ENCODE results near the gene CDC42BPB. TPM values are rescaled to one million over a fixed set of nuclear protein-coding genes. Genes with fewer than 3 reads are reported as not detected.

CDC42BPB gene
- total and polyA plus RNA-seq, 2 of the 4 experiments (the other 2 are of a cell fraction) = 49.1 to 81.4 TPM

GRCh38 chr14:102954081-102954789, 103.1 kb downstream of the CDC42BPB start:
- dilution Hi-C loops (cut with HindIII; ENCODE audit: low sequenced_read_pairs, unreplicated experiment) = no loop called here
- peaks cover 8% of the 10 kb centered on the region for H3K4me1 ChIP-seq (ENCODE audit: control insufficient read depth, insufficient read depth, low read length)
- intact Hi-C loops (cut with micrococcal nuclease) = no loop called here
- no peak overlapping the region for H4K91ac ChIP-seq (ENCODE audit: insufficient read depth, low read depth, low read length)
- no peak overlapping the region for H3K4me3 ChIP-seq (ENCODE audit: insufficient read depth, low read depth, low read length)
- no peak overlapping the region for H3K4ac ChIP-seq (ENCODE audit: low read depth, low read length)
- 91% methylated on average over 8 of the region's 18 CpGs; no CpG with 5 or more reads in 1 of the 2 experiments for WGBS, 2 experiments (ENCODE audit: extremely low coverage in 2 of 2, insufficient read length in 1 of 2)
- H3K4me2 ChIP-seq (ENCODE audit: low read depth, low read length) = no peak overlapping the region
- no peak overlapping the region for H3K9ac ChIP-seq (ENCODE audit: low read depth, low read length)
- H3K27me3 ChIP-seq (ENCODE audit: control insufficient read depth, insufficient read depth, low read length) = no peaks in the 10 kb centered on the region
- H2AK9ac ChIP-seq (replicated peaks; ENCODE audit: low read depth, low read length, poor library complexity) = no peak overlapping the region
- no peak overlapping the region for H2BK15ac ChIP-seq (ENCODE audit: low read depth, low read length)
- ChIA-PET CTCF (no interaction called here), POLR2A (ENCODE audit: unreplicated experiment) (no interaction called here)
- DNase-seq = no peak
- no peak for TF ChIP-seq ELK1 (IDR thresholded peaks at IDR 0.05; ENCODE audit: borderline replicate concordance, low read depth, low read length)
- TF ChIP-seq CHD1 (IDR thresholded peaks at IDR 0.05; ENCODE audit: low read depth, low read length) = no peak
- no peak for TF ChIP-seq NFE2L2 (IDR thresholded peaks at IDR 0.05; ENCODE audit: low read depth, low read length)
- TF ChIP-seq RCOR1 (IDR thresholded peaks at IDR 0.05; ENCODE audit: insufficient replicate concordance, low read length) = no peak
- no peak for TF ChIP-seq RAD21 (IDR thresholded peaks at IDR 0.05; ENCODE audit: low read length)
- no peak for TF ChIP-seq CTCF (conservative IDR thresholded peaks at IDR 0.05; ENCODE audit: low read depth, low read length)
- no peak for TF ChIP-seq MXI1 (IDR thresholded peaks at IDR 0.05; ENCODE audit: borderline replicate concordance, low read depth, low read length)
- no peak for TF ChIP-seq POLR2A (IDR thresholded peaks at IDR 0.05; ENCODE audit: low read depth, low read length)
- TF ChIP-seq MAZ (IDR thresholded peaks at IDR 0.05; ENCODE audit: borderline replicate concordance, low read depth, low read length) = no peak
- no peak for TF ChIP-seq CEBPB (IDR thresholded peaks at IDR 0.05; ENCODE audit: low read depth, low read length)
- TF ChIP-seq MAFK (IDR thresholded peaks at IDR 0.05; ENCODE audit: low read depth, low read length) = no peak
- TF ChIP-seq FOS (IDR thresholded peaks at IDR 0.05; ENCODE audit: low read depth, low read length) = no peak
- TF ChIP-seq BHLHE40 (IDR thresholded peaks at IDR 0.05; ENCODE audit: low read depth, low read length) = no peak
- no peak for TF ChIP-seq SMC3 (IDR thresholded peaks at IDR 0.05; ENCODE audit: low read depth, low read length)
- H3K9me3 ChIP-seq (ENCODE audit: control insufficient read depth, insufficient read depth, low read length) = no peaks in the 10 kb centered on the region
- H2BK20ac ChIP-seq (ENCODE audit: low read depth, low read length) = no peak overlapping the region
- in situ Hi-C loops (cut with MboI; ENCODE audit: low sequenced_read_pairs) = no loop called here
- no peak overlapping the region for H2AK5ac ChIP-seq (ENCODE audit: low read depth, low read length)
- H4K8ac ChIP-seq (ENCODE audit: low read depth in 2 of 2, low read length in 2 of 2) = no peak overlapping the region
- H3K56ac ChIP-seq (ENCODE audit: extremely low read depth, insufficient read depth, low read length) = no peak overlapping the region
- no peak overlapping the region for H2AFZ ChIP-seq (replicated peaks; ENCODE audit: low read length, poor library complexity)
- peaks cover 4 to 19% of the 10 kb centered on the region in 2 experiments; a peak in 3 of 4 replicates for H3K79me1 ChIP-seq (ENCODE audit: low read depth in 1 of 2, low read length in 2 of 2)
- no peak overlapping the region for H2BK5ac ChIP-seq (ENCODE audit: low read depth, low read length, poor library complexity, severe bottlenecking)
- no peak overlapping the region for H3K14ac ChIP-seq (replicated peaks; ENCODE audit: low read depth, low read length)
- H4K20me1 ChIP-seq (ENCODE audit: insufficient read depth, low read length) = peaks cover 23% of the 10 kb centered on the region
- peaks cover 21% of the 10 kb centered on the region for H3K9me1 ChIP-seq (ENCODE audit: insufficient read depth, low read length)
- H3K18ac ChIP-seq (ENCODE audit: low read depth, low read length) = no peak overlapping the region
- H3K27ac ChIP-seq (ENCODE audit: insufficient read depth, low read length) = no peak overlapping the region
- H4K5ac ChIP-seq (ENCODE audit: low read depth, low read length) = no peak overlapping the region
- ATAC-seq (ENCODE audit: low read depth) = no peak
- H3K23ac ChIP-seq (ENCODE audit: low read depth, low read length) = no peak overlapping the region
- H2BK120ac ChIP-seq (ENCODE audit: low read depth, low read length) = no peak overlapping the region
- BruUV-seq (replicated peaks) = no TSS peak
- H3K36me3 ChIP-seq (ENCODE audit: control insufficient read depth, insufficient read depth, low read length) = peaks cover 77% of the 10 kb centered on the region
